Mesodermal cell (in vitro differentiated cells): ENCODE data around the gene COL15A1.

ENCODE experiments used
- H3K27ac ChIP-seq: 2 replicates; pipeline ENCODE4 v1.7.0; 2013; ENCODE audit warnings: mild to moderate bottlenecking, low read depth, low read length, moderate library complexity; ENCODE audit not compliant: severe bottlenecking
- H3K36me3 ChIP-seq: 2 replicates; pipeline ENCODE4 v1.7.1; 2013; ENCODE audit warnings: mild to moderate bottlenecking, low read length, moderate library complexity; ENCODE audit not compliant: control insufficient read depth, insufficient read depth
- H3K4me1 ChIP-seq: one replicate; pipeline ENCODE4 v1.7.1; 2013; ENCODE audit warnings: mild to moderate bottlenecking, low read length; ENCODE audit not compliant: insufficient read depth, control insufficient read depth, poor library complexity, severe bottlenecking
- H3K4me3 ChIP-seq: 2 replicates; pipeline ENCODE4 v1.7.0; 2013; ENCODE audit warnings: low read length, control low read depth, mild to moderate bottlenecking; ENCODE audit not compliant: insufficient read depth, poor library complexity, severe bottlenecking; ENCODE audit errors: extremely low read depth
- H3K9me3 ChIP-seq: 2 replicates; pipeline ENCODE4 v1.7.1; 2013; ENCODE audit warnings: mild to moderate bottlenecking, low read length, moderate library complexity; ENCODE audit not compliant: control insufficient read depth
- WGBS, 2 experiments: methylation state at CpG; one replicate each; pipeline ENCODE4 v1.1.5; 2013; ENCODE audit warnings: missing lambda C conversion rate in 2 of 2; ENCODE audit not compliant: insufficient coverage in 2 of 2; 5-methylcytosine and 5-hydroxymethylcytosine counted together

The COL15A1 gene

GRCh38 chr9:98983295-98984268 is 39.9 kb downstream of the COL15A1 start:
- Histone ChIP-seq H3K36me3 (no peaks in the 10 kb centered on the region), H3K9me3 (no peaks in the 10 kb centered on the region), H3K4me1 (peaks cover 7% of the 10 kb centered on the region), H3K27ac (no peak overlapping the region), H3K4me3 (no peak overlapping the region)
- 92 to 97% methylated on average over 12 to 13 of the region's 15 CpGs for WGBS, 2 experiments

DNA sequence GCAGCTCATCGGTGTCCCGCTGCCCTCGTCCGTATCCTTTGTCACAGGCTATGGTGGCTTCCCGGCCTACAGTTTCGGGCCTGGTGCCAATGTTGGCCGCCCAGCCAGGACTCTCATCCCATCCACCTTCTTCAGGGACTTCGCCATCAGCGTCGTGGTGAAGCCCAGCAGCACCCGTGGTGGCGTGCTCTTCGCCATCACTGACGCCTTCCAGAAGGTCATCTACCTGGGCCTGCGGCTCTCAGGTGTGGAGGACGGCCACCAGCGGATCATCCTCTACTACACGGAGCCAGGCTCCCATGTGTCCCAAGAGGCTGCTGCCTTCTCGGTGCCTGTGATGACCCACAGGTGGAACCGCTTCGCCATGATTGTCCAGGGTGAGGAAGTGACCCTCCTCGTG is 41.9 kb downstream of the COL15A1 start:
- no peak overlapping the region for H3K4me3 ChIP-seq
- H3K4me1 ChIP-seq, result peaks cover 25% of the 10 kb centered on the region
- no peaks in the 10 kb centered on the region for H3K36me3 ChIP-seq
- no peaks in the 10 kb centered on the region for H3K9me3 ChIP-seq
- H3K27ac ChIP-seq, result no peak overlapping the region
- 96 to 97% methylated on average over 22 of the region's 22 CpGs for WGBS, 2 experiments

GRCh38 chr9:98986866-98987651 is 43.4 kb downstream of the COL15A1 start:
- no peak overlapping the region for H3K27ac ChIP-seq
- peaks cover 26% of the 10 kb centered on the region for H3K4me1 ChIP-seq
- no peaks in the 10 kb centered on the region for H3K9me3 ChIP-seq
- H3K4me3 ChIP-seq, result no peak overlapping the region
- WGBS, 2 experiments, result 95 to 97% methylated on average over 14 of the region's 18 CpGs
- no peaks in the 10 kb centered on the region for H3K36me3 ChIP-seq

GRCh38 chr9:98989036-98990000 is 45.6 kb downstream of the COL15A1 start:
- H3K9me3 ChIP-seq, result peaks cover 9% of the 10 kb centered on the region
- peak overlapping the region; percentile 81 for H3K27ac ChIP-seq
- no peak overlapping the region for H3K4me3 ChIP-seq
- no peaks in the 10 kb centered on the region for H3K36me3 ChIP-seq
- H3K4me1 ChIP-seq, result peaks cover 26% of the 10 kb centered on the region
- WGBS, 2 experiments, result 72 to 73% methylated on average over 10 to 11 of the region's 13 CpGs

DNA sequence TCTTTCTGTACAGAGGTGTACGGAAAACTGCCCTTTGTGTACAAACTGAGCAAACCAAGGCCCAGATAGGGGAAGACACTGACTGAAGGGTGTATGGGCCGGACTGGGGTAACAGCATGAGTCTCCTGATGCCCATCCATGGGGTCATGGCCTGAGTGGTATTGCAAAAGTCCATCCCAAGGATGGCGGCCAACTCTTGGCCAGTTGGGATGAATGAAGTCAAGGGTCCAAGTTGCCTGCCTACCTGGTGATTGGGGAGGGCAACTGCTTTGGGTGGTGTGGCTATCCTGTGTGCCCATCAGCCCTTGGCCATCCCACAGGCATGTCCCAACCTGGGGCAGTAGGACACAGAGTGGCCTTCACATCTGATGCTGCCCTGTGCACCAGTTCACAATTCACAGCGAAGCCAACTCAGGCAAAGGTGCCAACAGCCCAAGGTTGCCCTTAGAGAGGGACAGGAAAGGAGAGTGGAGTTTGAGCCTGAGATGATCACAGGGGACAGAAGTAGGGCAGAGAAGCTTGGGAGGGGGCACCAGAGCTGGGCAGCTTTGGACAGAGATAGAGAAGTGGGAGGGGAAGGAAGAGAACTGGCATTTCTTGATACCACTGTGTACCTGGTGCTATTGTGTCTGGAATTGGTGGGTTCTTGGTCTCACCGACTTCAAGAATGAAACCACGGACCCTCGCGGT is 46.6 kb downstream of the COL15A1 start:
- peaks cover 9% of the 10 kb centered on the region for H3K9me3 ChIP-seq
- WGBS, 2 experiments, result 87 to 94% methylated on average over 7 of the region's 8 CpGs
- H3K36me3 ChIP-seq, result no peaks in the 10 kb centered on the region
- no peak overlapping the region for H3K4me3 ChIP-seq
- peaks cover 26% of the 10 kb centered on the region for H3K4me1 ChIP-seq
- H3K27ac ChIP-seq, result peak overlapping the region; percentile 81

DNA sequence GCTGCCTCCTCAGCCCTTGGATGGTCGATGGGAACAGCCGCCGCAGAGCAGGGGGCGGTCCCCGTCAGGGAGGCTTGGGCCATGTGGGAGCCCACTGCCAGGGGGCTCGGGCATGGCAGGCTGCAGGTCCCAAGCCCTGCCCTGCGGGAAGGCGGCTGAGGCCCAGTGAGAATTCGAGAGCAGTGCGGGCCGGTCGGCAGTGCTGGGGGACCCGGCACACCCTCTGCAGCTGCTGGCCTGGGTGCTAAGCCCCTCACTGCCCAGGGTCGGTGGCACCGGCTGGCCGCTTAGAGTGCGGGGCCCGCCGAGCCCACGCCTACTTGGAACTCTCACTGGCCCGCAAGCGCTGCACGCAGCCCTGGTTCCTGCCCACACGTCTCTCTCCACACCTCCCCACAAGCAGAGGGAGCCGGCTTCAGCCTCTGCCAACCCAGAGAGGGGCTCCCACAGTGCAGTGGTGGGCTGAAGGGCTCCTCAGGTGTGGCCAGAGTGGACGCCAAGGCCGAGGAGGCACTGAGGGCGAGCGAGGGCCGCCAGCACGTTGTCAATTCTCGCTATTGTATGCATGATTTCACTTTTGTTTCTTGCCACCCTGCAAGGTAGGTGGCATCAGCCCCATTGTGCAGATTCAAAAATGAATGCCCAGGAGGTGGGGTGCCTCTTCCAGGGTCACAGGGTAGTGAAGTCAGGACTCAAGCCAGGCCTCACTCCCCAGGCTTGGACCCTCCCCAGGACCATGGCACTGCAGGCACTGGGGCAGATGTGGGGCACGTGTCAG is 48.6 kb downstream of the COL15A1 start:
- no peaks in the 10 kb centered on the region for H3K36me3 ChIP-seq
- no peak overlapping the region for H3K27ac ChIP-seq
- no peak overlapping the region for H3K4me3 ChIP-seq
- WGBS, 2 experiments, result 96% methylated on average over 20 to 31 of the region's 33 CpGs
- peaks cover 9% of the 10 kb centered on the region for H3K9me3 ChIP-seq
- peaks cover 26% of the 10 kb centered on the region for H3K4me1 ChIP-seq

GRCh38 chr9:98992885-98993569 is 49.3 kb downstream of the COL15A1 start:
- peaks cover 26% of the 10 kb centered on the region for H3K4me1 ChIP-seq
- H3K27ac ChIP-seq, result no peak overlapping the region
- H3K9me3 ChIP-seq, result peaks cover 9% of the 10 kb centered on the region
- no peaks in the 10 kb centered on the region for H3K36me3 ChIP-seq
- WGBS, 2 experiments, result 87 to 97% methylated on average over 4 to 5 of the region's 6 CpGs
- H3K4me3 ChIP-seq, result no peak overlapping the region

- H3K4me1 ChIP-seq, result peaks cover 23% of the 10 kb centered on the region
- 84 to 95% methylated on average over 3 to 4 of the region's 6 CpGs for WGBS, 2 experiments
These were observed 49.9 kb downstream of the COL15A1 start for GRCh38 chr9:98993570-98993945.

More at GRCh38 chr9:98993570-98993945, 49.9 kb downstream of the COL15A1 start:
- H3K27ac ChIP-seq, result no peak overlapping the region
- no peak overlapping the region for H3K4me3 ChIP-seq
- H3K9me3 ChIP-seq, result peaks cover 9% of the 10 kb centered on the region
- H3K36me3 ChIP-seq, result no peaks in the 10 kb centered on the region
